ENCODE measurements around the gene MRPS22.

DNA sequence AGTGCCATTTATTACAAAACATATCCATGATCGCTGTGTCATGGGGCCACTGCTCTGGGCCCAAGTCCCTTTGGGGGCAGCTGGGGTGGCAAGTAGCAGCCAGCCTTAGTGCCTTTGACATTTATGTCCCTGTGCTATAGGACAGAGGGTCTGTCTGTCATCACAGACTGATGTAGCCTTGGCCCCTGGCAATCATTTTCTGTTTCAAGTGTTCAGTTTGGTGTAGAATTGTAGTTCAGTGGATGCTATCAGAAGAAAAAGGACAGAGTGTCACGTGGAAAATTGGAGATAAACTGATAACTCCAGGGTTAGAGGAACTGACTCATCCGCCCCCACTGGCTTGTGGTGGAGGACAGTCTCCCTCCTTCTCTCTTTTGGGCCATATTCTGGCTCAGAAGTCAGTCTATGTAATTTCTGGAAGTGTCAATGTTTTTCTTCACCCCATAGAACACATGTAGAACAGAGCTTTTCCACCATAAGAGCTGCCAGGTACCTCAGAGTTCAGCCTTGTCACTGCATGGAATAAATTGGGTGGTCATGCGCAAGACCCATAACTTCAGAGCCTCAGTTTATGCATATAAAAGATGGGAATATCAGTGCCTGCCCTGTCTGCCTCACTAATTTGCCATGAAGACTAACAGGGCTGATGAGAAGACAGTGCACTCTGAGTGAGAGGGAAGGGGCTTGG is 4.5 kb upstream of the MRPS22 start:
- TF ChIP-seq, protein P1, sequence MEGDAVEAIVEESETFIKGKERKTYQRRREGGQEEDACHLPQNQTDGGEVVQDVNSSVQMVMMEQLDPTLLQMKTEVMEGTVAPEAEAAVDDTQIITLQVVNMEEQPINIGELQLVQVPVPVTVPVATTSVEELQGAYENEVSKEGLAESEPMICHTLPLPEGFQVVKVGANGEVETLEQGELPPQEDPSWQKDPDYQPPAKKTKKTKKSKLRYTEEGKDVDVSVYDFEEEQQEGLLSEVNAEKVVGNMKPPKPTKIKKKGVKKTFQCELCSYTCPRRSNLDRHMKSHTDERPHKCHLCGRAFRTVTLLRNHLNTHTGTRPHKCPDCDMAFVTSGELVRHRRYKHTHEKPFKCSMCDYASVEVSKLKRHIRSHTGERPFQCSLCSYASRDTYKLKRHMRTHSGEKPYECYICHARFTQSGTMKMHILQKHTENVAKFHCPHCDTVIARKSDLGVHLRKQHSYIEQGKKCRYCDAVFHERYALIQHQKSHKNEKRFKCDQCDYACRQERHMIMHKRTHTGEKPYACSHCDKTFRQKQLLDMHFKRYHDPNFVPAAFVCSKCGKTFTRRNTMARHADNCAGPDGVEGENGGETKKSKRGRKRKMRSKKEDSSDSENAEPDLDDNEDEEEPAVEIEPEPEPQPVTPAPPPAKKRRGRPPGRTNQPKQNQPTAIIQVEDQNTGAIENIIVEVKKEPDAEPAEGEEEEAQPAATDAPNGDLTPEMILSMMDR (IDR thresholded peaks at IDR 0.05): no peak
- TF ChIP-seq POLR2A (IDR thresholded peaks at IDR 0.05): no peak

Data from lower leg skin (tissue), 3 donors.